Peyer's patch (tissue), 4 donors: ENCODE results near the gene CNOT4. TPM values are rescaled to one million over a fixed set of nuclear protein-coding genes. Genes with fewer than 3 reads are reported as not detected.

ENCODE experiments used
- DNase-seq, 3 donors: peaks; one replicate each; pipeline ENCODE4 v3.0.0-alpha.2; 2017 to 2019
- H3K27ac ChIP-seq, 4 donors: fragments of 200-600 bp; sonication (generic); one replicate each; pipeline ENCODE4 v1.5.1; 2016 to 2019
- H3K27me3 ChIP-seq, 2 donors: fragments of 200-600 bp; sonication (generic); one replicate each; pipeline ENCODE4 v1.5.1; 2019
- H3K36me3 ChIP-seq, 3 donors: fragments of 200-600 bp; sonication (generic); one replicate each; pipeline ENCODE4 v1.5.1; 2016 to 2019
- H3K4me1 ChIP-seq, 4 donors: fragments of 200-600 bp; sonication (generic); one replicate each; pipeline ENCODE4 v1.5.1; 2016 to 2019
- H3K4me3 ChIP-seq, 4 donors: fragments of 200-600 bp; sonication (generic); 1 replicate in 3 of 4; 2 replicates in 1 of 4; pipeline ENCODE4 v1.5.1; 2016 to 2019; ENCODE audit warnings: mild to moderate bottlenecking in 1 of 4
- H3K9me3 ChIP-seq, 4 donors: fragments of 200-600 bp; sonication (generic); one replicate each; pipeline ENCODE4 v1.5.1; 2016 to 2019; ENCODE audit warnings: mild to moderate bottlenecking in 1 of 4
- POLR2A ChIP-seq, 2 donors: fragments of 450-650 bp; IDR thresholded peaks; one replicate each; pipeline ENCODE4 v1.5.1; 2017; ENCODE audit warnings: antibody characterized with exemption in 2 of 2, mild to moderate bottlenecking in 2 of 2, moderate library complexity in 2 of 2
- total RNA-seq, 4 donors: library from RNA; depleted of rRNA; stranded (reverse); fragments of >200 nt; gene quantifications; one replicate each; pipeline ENCODE4 v1.1.0, GENCODE V29; 2016
- TF ChIP-seq, protein P1 (sequence below), 6 experiments: fragments of 450-650 bp in 4 of 6; fragments of 200-600 bp in 2 of 6; sonication (generic) in 1 of 6; IDR thresholded peaks; one replicate each; pipeline ENCODE4 v1.5.1; 2017 to 2019; ENCODE audit warnings: antibody characterized with exemption in 6 of 6, mild to moderate bottlenecking in 3 of 6, moderate library complexity in 1 of 6

CNOT4 gene
- total RNA-seq, 4 donors from 2014 or later = 20.2 to 35.5 (median 24.1) TPM

DNA sequence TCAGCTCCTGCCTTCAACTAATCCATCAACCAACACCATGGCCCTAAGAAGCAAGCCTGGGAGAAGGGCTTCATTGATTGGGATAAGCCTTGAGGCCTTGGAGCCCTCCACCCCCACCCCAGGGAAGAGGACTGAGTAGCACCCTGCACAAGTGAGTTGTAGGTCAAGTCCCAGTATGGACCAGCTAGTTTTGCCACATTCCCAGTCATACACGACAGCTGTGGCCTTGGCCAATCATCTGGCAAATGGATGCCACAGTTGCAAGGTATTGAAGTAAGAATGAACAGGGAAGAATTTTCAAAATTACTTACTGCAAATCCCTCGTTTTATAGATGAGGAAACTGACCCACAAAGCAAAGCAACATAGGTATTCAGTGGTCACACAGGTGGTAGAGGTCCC is 166.5 kb downstream of the CNOT4 start:
- no peak for DNase-seq
- Histone ChIP-seq H3K36me3 (no peaks in the 10 kb centered on the region), H3K4me1 (no peaks in the 10 kb centered on the region), H3K9me3 (no peaks in the 10 kb centered on the region), H3K27me3 (no peaks in the 10 kb centered on the region), H3K4me3 (no peak overlapping the region), H3K27ac (no peak overlapping the region)
- TF ChIP-seq POLR2A (IDR thresholded peaks at IDR 0.05) = no peak
- TF ChIP-seq, protein P1, sequence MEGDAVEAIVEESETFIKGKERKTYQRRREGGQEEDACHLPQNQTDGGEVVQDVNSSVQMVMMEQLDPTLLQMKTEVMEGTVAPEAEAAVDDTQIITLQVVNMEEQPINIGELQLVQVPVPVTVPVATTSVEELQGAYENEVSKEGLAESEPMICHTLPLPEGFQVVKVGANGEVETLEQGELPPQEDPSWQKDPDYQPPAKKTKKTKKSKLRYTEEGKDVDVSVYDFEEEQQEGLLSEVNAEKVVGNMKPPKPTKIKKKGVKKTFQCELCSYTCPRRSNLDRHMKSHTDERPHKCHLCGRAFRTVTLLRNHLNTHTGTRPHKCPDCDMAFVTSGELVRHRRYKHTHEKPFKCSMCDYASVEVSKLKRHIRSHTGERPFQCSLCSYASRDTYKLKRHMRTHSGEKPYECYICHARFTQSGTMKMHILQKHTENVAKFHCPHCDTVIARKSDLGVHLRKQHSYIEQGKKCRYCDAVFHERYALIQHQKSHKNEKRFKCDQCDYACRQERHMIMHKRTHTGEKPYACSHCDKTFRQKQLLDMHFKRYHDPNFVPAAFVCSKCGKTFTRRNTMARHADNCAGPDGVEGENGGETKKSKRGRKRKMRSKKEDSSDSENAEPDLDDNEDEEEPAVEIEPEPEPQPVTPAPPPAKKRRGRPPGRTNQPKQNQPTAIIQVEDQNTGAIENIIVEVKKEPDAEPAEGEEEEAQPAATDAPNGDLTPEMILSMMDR (IDR thresholded peaks at IDR 0.05) = no peak

DNA sequence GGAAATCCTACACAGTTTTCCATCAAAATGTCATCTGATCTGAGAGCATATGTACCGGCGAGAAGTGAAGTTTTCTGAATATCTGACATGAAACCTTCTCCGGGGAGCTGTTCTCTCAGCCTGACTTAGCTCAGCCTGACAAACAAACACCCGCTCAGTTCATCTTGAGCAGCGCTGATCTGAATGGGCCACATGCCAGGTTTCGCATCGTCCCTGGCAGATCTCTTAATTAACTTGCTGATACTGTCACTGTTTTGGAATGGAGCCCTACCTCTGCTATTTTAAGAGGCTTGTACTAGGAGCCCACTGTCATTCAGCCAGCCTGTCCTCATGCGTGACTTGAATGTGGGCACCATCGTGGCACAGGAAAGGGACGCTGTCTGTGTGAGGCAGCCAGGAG is 167.0 kb downstream of the CNOT4 start:
- DNase-seq = no peak
- H3K4me3 ChIP-seq = no peak overlapping the region
- TF ChIP-seq, protein P1 (IDR thresholded peaks at IDR 0.05) = no peak
- no peak for TF ChIP-seq POLR2A (IDR thresholded peaks at IDR 0.05)
- no peaks in the 10 kb centered on the region for H3K27me3 ChIP-seq
- no peaks in the 10 kb centered on the region for H3K4me1 ChIP-seq
- no peaks in the 10 kb centered on the region for H3K36me3 ChIP-seq
- no peaks in the 10 kb centered on the region for H3K9me3 ChIP-seq
- no peak overlapping the region for H3K27ac ChIP-seq

DNA sequence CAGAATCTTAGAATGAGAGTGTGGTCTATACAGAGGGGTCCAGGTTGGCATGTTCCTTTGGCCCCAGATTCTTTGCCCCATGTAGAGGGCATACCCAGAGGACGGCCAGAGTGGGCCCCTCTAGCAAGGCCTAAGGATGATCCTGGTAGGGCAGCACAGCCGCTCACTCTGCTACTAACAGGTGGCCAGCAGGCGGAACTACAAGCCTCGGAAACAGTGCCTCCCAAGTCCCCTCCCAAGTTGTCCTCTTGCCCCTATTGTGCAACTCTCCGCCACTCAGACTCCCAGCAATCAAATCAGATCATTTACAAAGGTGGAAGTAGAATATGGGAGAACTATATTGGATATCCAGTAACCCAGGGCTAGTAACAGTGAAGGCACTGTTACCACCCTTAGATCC is 168.9 kb downstream of the CNOT4 start:
- Histone ChIP-seq H3K4me1 (no peaks in the 10 kb centered on the region), H3K27ac (peak overlapping the region in 1 of 4 donors; percentile 26), H3K27me3 (no peaks in the 10 kb centered on the region), H3K36me3 (no peaks in the 10 kb centered on the region), H3K4me3 (no peak overlapping the region), H3K9me3 (no peaks in the 10 kb centered on the region)
- TF ChIP-seq POLR2A (IDR thresholded peaks at IDR 0.05) = no peak
- TF ChIP-seq, protein P1 (IDR thresholded peaks at IDR 0.05) = peak in 3 of 6 experiments; percentile 59 to 73 (median 61)
- peak in 2 of 3 donors; percentile 70 to 87 for DNase-seq

DNA sequence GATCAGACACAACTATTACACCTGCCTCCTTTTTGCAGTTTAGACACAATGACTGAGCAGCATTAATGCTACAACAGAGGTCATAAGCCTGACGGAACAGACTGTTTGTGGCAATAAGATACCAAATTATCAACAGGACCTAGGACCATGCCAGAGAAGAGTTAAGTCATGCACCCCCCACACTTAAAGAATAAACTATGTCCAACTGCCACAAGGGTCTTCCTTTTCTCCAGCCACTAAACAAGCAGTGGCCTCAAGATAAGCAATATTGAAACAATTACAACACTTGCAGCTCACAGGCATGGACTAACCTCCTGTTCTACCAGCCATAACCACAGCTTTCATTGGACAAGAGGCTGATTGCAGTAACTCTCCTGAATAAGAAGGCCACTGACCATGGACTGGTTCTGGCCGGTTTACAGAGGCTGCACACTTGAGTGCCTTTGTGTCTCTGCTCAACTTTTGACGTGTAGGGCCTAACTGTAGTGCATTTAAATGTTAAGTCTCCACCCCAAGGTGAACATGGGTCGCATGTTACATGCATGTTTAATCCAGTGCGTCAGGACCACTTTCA is 171.8 kb downstream of the CNOT4 start:
- Histone ChIP-seq H3K36me3 (no peaks in the 10 kb centered on the region), H3K4me1 (no peaks in the 10 kb centered on the region), H3K27me3 (no peaks in the 10 kb centered on the region), H3K27ac (no peak overlapping the region), H3K9me3 (no peaks in the 10 kb centered on the region), H3K4me3 (no peak overlapping the region)
- TF ChIP-seq POLR2A (IDR thresholded peaks at IDR 0.05) = no peak
- TF ChIP-seq, protein P1 (IDR thresholded peaks at IDR 0.05) = no peak
- DNase-seq = no peak

DNA sequence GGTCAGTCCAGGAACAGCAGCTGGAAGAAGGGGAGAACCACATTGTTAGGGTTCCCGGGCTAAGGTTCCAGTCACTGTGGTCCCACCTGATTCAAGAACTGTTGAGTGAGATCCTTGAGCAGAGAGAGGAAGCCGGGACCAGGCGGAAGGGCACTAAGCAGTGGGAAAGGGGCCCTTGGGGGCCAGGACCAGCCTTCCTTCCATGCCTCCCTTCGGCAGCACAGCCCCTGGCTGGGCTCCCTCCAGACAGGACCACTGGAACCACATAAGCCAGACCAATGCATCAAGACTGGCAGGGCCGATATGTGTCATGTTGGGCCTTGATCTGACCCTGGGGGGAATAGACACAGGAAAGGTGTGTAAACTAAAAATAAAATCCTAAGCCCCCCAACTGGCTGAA is 172.4 kb downstream of the CNOT4 start:
- DNase-seq = no peak
- no peak overlapping the region for H3K4me3 ChIP-seq
- no peak for TF ChIP-seq POLR2A (IDR thresholded peaks at IDR 0.05)
- TF ChIP-seq, protein P1 (IDR thresholded peaks at IDR 0.05) = no peak
- H3K27me3 ChIP-seq = no peaks in the 10 kb centered on the region
- no peaks in the 10 kb centered on the region for H3K36me3 ChIP-seq
- H3K9me3 ChIP-seq = no peaks in the 10 kb centered on the region
- no peak overlapping the region for H3K27ac ChIP-seq
- no peaks in the 10 kb centered on the region for H3K4me1 ChIP-seq
